ENCODE results near the gene EPHA4.

DNA sequence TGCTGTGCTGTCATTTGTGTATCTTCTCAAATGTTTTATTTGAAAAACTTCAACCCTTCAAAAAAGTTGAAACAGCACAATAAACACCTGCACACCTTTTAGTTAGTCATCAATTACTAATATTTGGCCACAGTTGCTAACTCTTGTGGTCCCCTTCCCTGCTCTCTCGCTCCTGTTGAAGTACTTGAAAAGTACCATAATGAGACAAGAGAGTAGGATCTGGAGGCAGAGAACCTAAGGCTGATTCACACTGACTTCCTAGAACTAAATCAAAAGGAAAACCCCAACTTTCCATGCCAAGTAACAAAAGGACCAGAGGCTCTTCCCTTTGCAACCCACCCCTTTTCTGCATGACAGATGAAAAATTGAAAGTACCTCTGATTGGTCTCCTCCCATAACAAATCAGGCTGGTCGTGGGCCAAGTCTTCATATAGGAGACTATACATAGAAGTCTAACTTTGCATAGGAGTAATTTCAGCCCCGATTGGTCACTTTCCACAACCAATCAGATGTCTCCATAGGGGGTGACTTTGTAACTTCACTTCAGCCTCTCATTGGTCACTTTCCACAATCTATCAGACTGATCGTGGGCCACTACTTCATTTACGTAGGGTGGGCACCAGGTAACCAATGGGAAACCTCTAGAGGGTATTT, 179.7 kb downstream of the EPHA4 start:
- TF ChIP-seq EZH2 (IDR thresholded peaks at IDR 0.05; ENCODE audit: insufficient read depth, poor library complexity, severe bottlenecking) (no peak), EZH2phosphoT487 (IDR thresholded peaks at IDR 0.05; ENCODE audit: insufficient read depth, low read depth) (no peak)

All from GM23248 (cell line).